CD4-positive, alpha-beta memory T cell (primary cell): ENCODE results near the gene ADAMTS16. TPM values are rescaled to one million over a fixed set of nuclear protein-coding genes. Genes with fewer than 3 reads are reported as not detected.

ENCODE experiments used
- CTCF ChIA-PET: fragments of 350-600 bp; sonication (Branson Sonifier 250); formaldehyde crosslinking; loops from one replicate; lab custom pipeline; 2021; ENCODE audit warnings: inconsistent platforms; ENCODE audit not compliant: partially characterized antibody; lab: Charles Lee
- POLR2A ChIA-PET: fragments of 350-600 bp; sonication (Branson Sonifier 250); formaldehyde crosslinking; loops from one replicate; lab custom pipeline; 2021; ENCODE audit not compliant: partially characterized antibody; lab: Charles Lee
- DNase-seq, 5 donors: peaks; one replicate each; pipeline versions ENCODE4 v3.0.0 to v3.0.0-alpha.2; 2020 to 2022; ENCODE audit warnings: mixed read lengths in 1 of 5
- H3K27ac ChIP-seq: one replicate; pipeline ENCODE4 v1.7.0; 2013; ENCODE audit warnings: low read depth, low read length
- H3K27me3 ChIP-seq: 2 replicates; pipeline ENCODE4 v1.7.0; 2013; ENCODE audit warnings: mild to moderate bottlenecking, low read length, moderate library complexity; ENCODE audit not compliant: insufficient read depth
- H3K36me3 ChIP-seq: 2 replicates; pipeline ENCODE4 v1.7.0; 2013; ENCODE audit warnings: mild to moderate bottlenecking, low read length, moderate library complexity; ENCODE audit not compliant: insufficient read depth
- H3K4me1 ChIP-seq: 2 replicates; pipeline ENCODE4 v1.7.0; 2013; ENCODE audit warnings: mild to moderate bottlenecking, low read length, moderate library complexity; ENCODE audit not compliant: insufficient read depth
- H3K4me3 ChIP-seq, 2 donors: one replicate each; pipeline ENCODE4 v1.7.0; 2013; ENCODE audit warnings: low read length in 2 of 2, mild to moderate bottlenecking in 1 of 2
- H3K9me3 ChIP-seq, 2 donors: one replicate each; pipeline ENCODE4 v1.7.0; 2013; ENCODE audit warnings: low read length in 2 of 2, control low read depth in 1 of 2; ENCODE audit not compliant: control insufficient read depth in 1 of 2
- H3K27ac Mint-ChIP-seq, 7 donors: one replicate each; pipeline ENCODE4 v1.8.0; 2020 to 2021; ENCODE audit warnings: mixed read lengths in 7 of 7, mild to moderate bottlenecking in 6 of 7, inconsistent platforms in 3 of 7, moderate library complexity in 3 of 7
- H3K27me3 Mint-ChIP-seq, 2 donors: one replicate each; pipeline ENCODE4 v1.8.0; 2020 to 2021; ENCODE audit warnings: mixed read lengths in 2 of 2
- H3K36me3 Mint-ChIP-seq, 2 donors: one replicate each; pipeline ENCODE4 v1.8.0; 2020 to 2021; ENCODE audit warnings: mixed read lengths in 2 of 2, inconsistent platforms in 1 of 2, mild to moderate bottlenecking in 1 of 2
- H3K4me1 Mint-ChIP-seq, 4 donors: one replicate each; pipeline ENCODE4 v1.8.0; 2020 to 2021; ENCODE audit warnings: mixed read lengths in 4 of 4, mild to moderate bottlenecking in 1 of 4
- H3K4me3 Mint-ChIP-seq, 8 donors: one replicate each; pipeline ENCODE4 v1.8.0; 2020 to 2021; ENCODE audit warnings: mixed read lengths in 8 of 8, mild to moderate bottlenecking in 7 of 8, moderate library complexity in 6 of 8, inconsistent platforms in 3 of 8
- H3K9me3 Mint-ChIP-seq, 8 donors: one replicate each; pipeline ENCODE4 v1.8.0; 2020 to 2021; ENCODE audit warnings: mixed read lengths in 8 of 8, mild to moderate bottlenecking in 5 of 8, inconsistent platforms in 3 of 8, moderate library complexity in 1 of 8
- intact Hi-C: fragments of 100-400 bp; cut with micrococcal nuclease; formaldehyde crosslinking; loops from one replicate; pipeline ENCODE4 v1.15.1; 2023
- polyA plus RNA-seq, 2 donors: library from polyadenylated mRNA; unstranded; fragments of 300-500 nt; fragmentation: Illumina TruSeq; gene quantifications; one replicate each; pipeline ENCODE4 v1.2.3, GENCODE V29; 2021
- total RNA-seq, 2 experiments: library from RNA; stranded (reverse); gene quantifications; one replicate each; pipeline ENCODE4 v1.2.3, GENCODE V29; 2021

ADAMTS16 gene
- total and polyA plus RNA-seq, 4 experiments from 2014 or later = not detected

DNA sequence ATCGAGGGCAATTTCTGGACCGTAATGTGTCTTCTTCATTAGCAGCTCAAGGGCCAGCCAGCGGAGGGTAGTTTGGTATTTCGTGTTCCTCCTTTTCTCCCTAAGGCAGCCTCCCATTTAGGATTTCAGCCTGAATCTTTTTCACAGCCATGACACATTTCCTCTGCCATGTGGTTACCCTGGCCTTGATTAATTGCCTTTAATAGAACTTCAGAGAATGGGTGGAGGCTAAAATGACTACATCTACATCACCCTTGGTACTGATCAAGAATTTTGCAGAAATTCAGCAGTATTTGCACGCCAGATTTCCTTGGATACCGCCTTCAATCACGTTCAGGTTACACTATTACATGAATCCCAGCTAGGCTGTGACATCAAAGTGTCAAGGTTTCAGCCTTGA, 58.0 kb downstream of the ADAMTS16 start:
- H3K4me1 Mint-ChIP-seq = no peaks in the 10 kb centered on the region
- no peaks in the 10 kb centered on the region for H3K36me3 ChIP-seq

DNA sequence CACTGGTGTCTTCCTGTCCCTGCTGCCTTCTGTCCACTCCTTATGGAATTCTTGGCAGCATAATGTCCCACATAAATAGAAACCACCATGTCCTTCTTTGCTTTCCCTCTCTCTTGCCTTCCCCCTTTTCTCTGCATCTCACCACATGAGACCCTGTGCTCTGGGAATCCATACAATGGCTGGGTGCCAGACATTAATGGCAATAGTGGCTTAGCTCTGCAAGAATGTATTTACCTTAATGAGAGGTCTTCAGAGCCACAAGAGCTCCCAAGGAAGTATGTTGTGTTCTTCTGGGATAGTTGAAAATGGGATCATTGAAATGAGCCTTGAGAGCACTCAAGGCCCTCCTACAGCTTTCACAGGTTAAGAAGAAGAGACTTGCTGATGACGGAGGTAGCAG, 58.7 kb downstream of the ADAMTS16 start:
- POLR2A ChIA-PET = no interaction called here
- no peaks in the 10 kb centered on the region for H3K4me1 ChIP-seq
- no peak overlapping the region for H3K4me3 ChIP-seq

More for the DNA sequence above, 58.0 kb downstream of the ADAMTS16 start:
- Mint-ChIP-seq H3K36me3 (no peaks in the 10 kb centered on the region), H3K27ac (no peak overlapping the region), H3K27me3 (peaks cover 0 to 3% of the 10 kb centered on the region in 2 donors), H3K9me3 (peaks cover 0 to 4% (median under 1%) of the 10 kb centered on the region in 8 donors), H3K4me3 (no peak overlapping the region)
- no peak for DNase-seq
- no peak overlapping the region for H3K4me3 ChIP-seq
- H3K27ac ChIP-seq = no peak overlapping the region
- no peaks in the 10 kb centered on the region for H3K4me1 ChIP-seq
- H3K27me3 ChIP-seq = no peaks in the 10 kb centered on the region
- H3K9me3 ChIP-seq = no peaks in the 10 kb centered on the region
- ChIA-PET CTCF (no interaction called here), POLR2A (no interaction called here)
- intact Hi-C loops = no loop called here

DNA sequence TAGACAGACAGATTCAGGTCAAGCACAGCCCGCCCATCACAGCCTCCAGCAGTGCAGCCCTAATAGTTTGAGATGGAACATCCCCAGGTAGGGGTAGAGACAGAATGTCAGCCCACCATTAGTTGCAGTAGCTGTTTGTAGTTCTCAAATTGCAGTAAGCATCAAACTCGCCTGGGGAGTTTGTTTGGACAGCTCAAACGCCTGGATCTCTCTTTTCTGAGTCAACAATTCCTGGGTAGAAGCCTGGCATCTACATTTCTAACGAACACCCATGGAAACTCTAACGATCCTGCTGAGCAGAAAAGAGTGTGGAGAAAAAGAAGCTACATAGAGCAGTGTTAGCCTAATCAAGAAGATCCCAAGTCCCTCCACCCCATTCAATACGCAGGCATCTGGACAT, 59.4 kb downstream of the ADAMTS16 start:
- no peak for DNase-seq
- H3K4me1 ChIP-seq = no peaks in the 10 kb centered on the region
- no peaks in the 10 kb centered on the region for H3K36me3 ChIP-seq
- intact Hi-C loops = no loop called here
- Mint-ChIP-seq H3K9me3 (peaks cover 0 to 5% (median under 1%) of the 10 kb centered on the region in 8 donors), H3K27ac (no peak overlapping the region), H3K36me3 (no peaks in the 10 kb centered on the region), H3K4me3 (no peak overlapping the region), H3K27me3 (no peaks in the 10 kb centered on the region), H3K4me1 (no peaks in the 10 kb centered on the region)
- no peaks in the 10 kb centered on the region for H3K27me3 ChIP-seq
- no peaks in the 10 kb centered on the region for H3K9me3 ChIP-seq
- POLR2A ChIA-PET = no interaction called here
- H3K4me3 ChIP-seq = no peak overlapping the region
- H3K27ac ChIP-seq = no peak overlapping the region
- CTCF ChIA-PET = no interaction called here

More for the DNA sequence above, 58.7 kb downstream of the ADAMTS16 start:
- CTCF ChIA-PET = no interaction called here
- no peaks in the 10 kb centered on the region for H3K36me3 Mint-ChIP-seq
- no peak overlapping the region for H3K4me3 Mint-ChIP-seq
- no peak overlapping the region for H3K27ac ChIP-seq
- H3K27ac Mint-ChIP-seq = no peak overlapping the region
- intact Hi-C loops = no loop called here
- H3K4me1 Mint-ChIP-seq = no peaks in the 10 kb centered on the region
- H3K9me3 Mint-ChIP-seq = peaks cover 0 to 4% (median under 1%) of the 10 kb centered on the region in 8 donors
- DNase-seq = no peak
- H3K27me3 ChIP-seq = no peaks in the 10 kb centered on the region
- no peaks in the 10 kb centered on the region for H3K9me3 ChIP-seq
- no peaks in the 10 kb centered on the region for H3K36me3 ChIP-seq
- peaks cover 0 to 3% of the 10 kb centered on the region in 2 donors for H3K27me3 Mint-ChIP-seq

DNA sequence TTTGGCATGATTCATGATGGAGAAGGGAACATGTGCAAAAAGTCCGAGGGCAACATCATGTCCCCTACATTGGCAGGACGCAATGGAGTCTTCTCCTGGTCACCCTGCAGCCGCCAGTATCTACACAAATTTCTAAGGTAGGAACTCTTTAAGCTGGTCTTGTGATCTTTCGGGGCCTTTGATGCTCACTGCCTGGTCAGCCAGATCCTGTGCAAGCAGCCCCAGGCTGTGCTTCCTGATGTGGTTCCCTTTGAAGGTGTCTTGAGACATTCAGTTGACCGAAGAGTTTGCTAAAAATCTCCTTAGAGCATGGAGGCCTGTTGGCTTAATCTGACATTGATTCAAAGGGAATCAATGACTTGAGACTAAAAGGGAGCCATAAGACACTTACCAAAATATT, 60.0 kb downstream of the ADAMTS16 start:
- Histone ChIP-seq H3K27ac (no peak overlapping the region), H3K4me1 (no peaks in the 10 kb centered on the region), H3K4me3 (no peak overlapping the region), H3K9me3 (no peaks in the 10 kb centered on the region), H3K27me3 (no peaks in the 10 kb centered on the region), H3K36me3 (no peaks in the 10 kb centered on the region)
- CTCF ChIA-PET = no interaction called here
- Mint-ChIP-seq H3K36me3 (no peaks in the 10 kb centered on the region), H3K27me3 (no peaks in the 10 kb centered on the region), H3K4me3 (no peak overlapping the region), H3K27ac (no peak overlapping the region), H3K9me3 (peaks cover 0 to 5% (median under 1%) of the 10 kb centered on the region in 8 donors), H3K4me1 (no peaks in the 10 kb centered on the region)
- POLR2A ChIA-PET = no interaction called here
- DNase-seq = no peak
- intact Hi-C loops = no loop called here

DNA sequence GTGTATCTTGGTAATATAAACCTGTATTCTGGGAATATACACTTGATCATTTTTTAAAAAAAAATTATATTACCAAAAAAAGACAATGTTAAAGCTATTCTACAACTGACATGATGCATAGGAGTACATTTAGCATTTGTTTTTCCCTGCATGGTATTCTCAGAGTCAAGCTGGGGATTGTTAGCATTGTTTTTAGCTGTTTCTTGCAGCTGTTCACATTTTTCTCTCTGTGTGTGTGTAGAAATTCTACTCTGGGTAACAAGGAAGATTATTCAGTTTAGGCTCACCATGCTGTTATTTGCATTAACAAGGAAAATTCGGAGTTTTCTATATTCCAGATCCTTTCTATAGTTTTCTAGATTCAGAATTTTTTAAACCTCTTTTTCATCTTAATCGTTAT, 62.2 kb downstream of the ADAMTS16 start:
- H3K4me3 ChIP-seq = no peak overlapping the region
- Mint-ChIP-seq H3K9me3 (peaks cover 0 to 8% (median 0%) of the 10 kb centered on the region in 8 donors), H3K36me3 (no peaks in the 10 kb centered on the region), H3K27ac (no peak overlapping the region), H3K4me1 (no peaks in the 10 kb centered on the region), H3K27me3 (no peaks in the 10 kb centered on the region), H3K4me3 (no peak overlapping the region)
- no peaks in the 10 kb centered on the region for H3K27me3 ChIP-seq
- H3K36me3 ChIP-seq = no peaks in the 10 kb centered on the region
- DNase-seq = no peak
- H3K4me1 ChIP-seq = no peaks in the 10 kb centered on the region
- ChIA-PET POLR2A (no interaction called here), CTCF (no interaction called here)
- intact Hi-C loops = no loop called here
- H3K9me3 ChIP-seq = no peaks in the 10 kb centered on the region
- no peak overlapping the region for H3K27ac ChIP-seq

DNA sequence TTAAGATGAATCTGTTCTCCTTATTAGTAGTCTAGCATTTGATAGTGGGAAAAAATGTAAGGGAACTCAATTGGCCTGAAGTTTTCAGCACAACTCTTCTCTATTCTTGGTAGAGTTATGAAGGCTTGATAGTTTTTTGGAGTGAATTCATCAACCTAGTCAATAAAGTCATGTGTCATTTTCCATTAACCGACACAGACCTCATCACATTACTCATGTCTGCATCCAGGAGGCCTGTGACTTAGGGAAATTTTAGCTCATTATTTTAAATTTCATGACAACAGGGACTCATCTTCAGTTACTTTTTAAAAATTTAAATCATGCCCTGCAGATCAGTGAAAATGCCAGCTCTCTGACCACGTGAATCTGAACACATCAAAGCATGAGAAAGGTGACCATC, 63.3 kb downstream of the ADAMTS16 start:
- Mint-ChIP-seq H3K36me3 (no peaks in the 10 kb centered on the region), H3K27ac (no peak overlapping the region), H3K9me3 (peaks cover 0 to 8% (median 0%) of the 10 kb centered on the region in 8 donors), H3K4me1 (no peaks in the 10 kb centered on the region), H3K4me3 (no peak overlapping the region), H3K27me3 (no peaks in the 10 kb centered on the region)
- H3K9me3 ChIP-seq = no peaks in the 10 kb centered on the region
- ChIA-PET POLR2A (no interaction called here), CTCF (no interaction called here)
- H3K27ac ChIP-seq = no peak overlapping the region
- H3K27me3 ChIP-seq = no peaks in the 10 kb centered on the region
- H3K4me1 ChIP-seq = no peaks in the 10 kb centered on the region
- intact Hi-C loops = no loop called here
- H3K4me3 ChIP-seq = no peak overlapping the region
- H3K36me3 ChIP-seq = no peaks in the 10 kb centered on the region
- no peak for DNase-seq

DNA sequence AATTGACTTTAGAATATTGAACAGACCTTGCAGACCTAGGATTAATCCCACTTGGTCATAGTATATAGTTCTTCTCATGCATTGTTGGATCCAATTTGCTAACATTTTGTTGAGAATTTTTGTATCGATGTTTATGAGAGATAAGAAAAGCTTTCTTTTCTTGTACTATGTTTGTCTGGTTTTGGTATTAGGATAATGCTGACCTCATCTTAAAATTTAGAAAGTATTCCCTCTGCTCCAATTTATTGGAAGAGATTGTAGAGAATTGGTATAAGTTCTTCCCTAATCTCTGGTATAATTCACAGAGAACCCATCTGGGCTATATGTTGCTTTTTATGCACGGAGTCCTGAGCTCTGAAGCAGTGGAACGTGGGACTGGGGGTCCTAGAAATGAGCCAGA, 67.7 kb downstream of the ADAMTS16 start:
- no peak overlapping the region for H3K27ac ChIP-seq
- H3K4me1 ChIP-seq = no peaks in the 10 kb centered on the region
- Mint-ChIP-seq H3K4me1 (no peaks in the 10 kb centered on the region), H3K4me3 (no peak overlapping the region), H3K36me3 (no peaks in the 10 kb centered on the region), H3K27me3 (no peaks in the 10 kb centered on the region), H3K27ac (no peak overlapping the region), H3K9me3 (peaks cover 0 to 5% (median 0%) of the 10 kb centered on the region in 8 donors)
- H3K27me3 ChIP-seq = no peaks in the 10 kb centered on the region
- POLR2A ChIA-PET = no interaction called here
- intact Hi-C loops = no loop called here
- H3K36me3 ChIP-seq = no peaks in the 10 kb centered on the region
- no peak for DNase-seq
- CTCF ChIA-PET = no interaction called here
- no peaks in the 10 kb centered on the region for H3K9me3 ChIP-seq
- no peak overlapping the region for H3K4me3 ChIP-seq

DNA sequence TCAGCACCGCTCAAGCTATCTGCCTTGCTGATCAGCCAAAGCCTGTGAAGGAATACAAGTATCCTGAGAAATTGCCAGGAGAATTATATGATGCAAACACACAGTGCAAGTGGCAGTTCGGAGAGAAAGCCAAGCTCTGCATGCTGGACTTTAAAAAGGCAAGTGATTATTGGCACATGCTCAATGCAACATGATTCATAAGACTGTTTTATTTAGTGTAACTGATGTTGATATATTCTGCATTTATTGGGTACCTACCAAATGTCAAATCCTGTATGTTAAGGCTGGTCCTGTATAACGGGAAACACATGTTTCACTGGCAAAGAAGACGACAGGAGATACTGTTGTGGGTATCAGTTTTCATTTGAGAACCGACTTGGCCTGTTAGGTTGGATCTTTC, 69.0 kb downstream of the ADAMTS16 start:
- H3K27me3 ChIP-seq = no peaks in the 10 kb centered on the region
- Mint-ChIP-seq H3K27me3 (no peaks in the 10 kb centered on the region), H3K9me3 (peaks cover 0 to 5% (median 0%) of the 10 kb centered on the region in 8 donors), H3K4me1 (no peaks in the 10 kb centered on the region), H3K36me3 (no peaks in the 10 kb centered on the region), H3K27ac (no peak overlapping the region), H3K4me3 (no peak overlapping the region)
- no peaks in the 10 kb centered on the region for H3K4me1 ChIP-seq
- ChIA-PET CTCF (no interaction called here), POLR2A (no interaction called here)
- H3K4me3 ChIP-seq = no peak overlapping the region
- intact Hi-C loops = no loop called here
- no peak for DNase-seq
- H3K9me3 ChIP-seq = no peaks in the 10 kb centered on the region
- no peaks in the 10 kb centered on the region for H3K36me3 ChIP-seq
- H3K27ac ChIP-seq = no peak overlapping the region
